ENCODE results near the gene PTPRJ.

- TF ChIP-seq, protein P1, sequence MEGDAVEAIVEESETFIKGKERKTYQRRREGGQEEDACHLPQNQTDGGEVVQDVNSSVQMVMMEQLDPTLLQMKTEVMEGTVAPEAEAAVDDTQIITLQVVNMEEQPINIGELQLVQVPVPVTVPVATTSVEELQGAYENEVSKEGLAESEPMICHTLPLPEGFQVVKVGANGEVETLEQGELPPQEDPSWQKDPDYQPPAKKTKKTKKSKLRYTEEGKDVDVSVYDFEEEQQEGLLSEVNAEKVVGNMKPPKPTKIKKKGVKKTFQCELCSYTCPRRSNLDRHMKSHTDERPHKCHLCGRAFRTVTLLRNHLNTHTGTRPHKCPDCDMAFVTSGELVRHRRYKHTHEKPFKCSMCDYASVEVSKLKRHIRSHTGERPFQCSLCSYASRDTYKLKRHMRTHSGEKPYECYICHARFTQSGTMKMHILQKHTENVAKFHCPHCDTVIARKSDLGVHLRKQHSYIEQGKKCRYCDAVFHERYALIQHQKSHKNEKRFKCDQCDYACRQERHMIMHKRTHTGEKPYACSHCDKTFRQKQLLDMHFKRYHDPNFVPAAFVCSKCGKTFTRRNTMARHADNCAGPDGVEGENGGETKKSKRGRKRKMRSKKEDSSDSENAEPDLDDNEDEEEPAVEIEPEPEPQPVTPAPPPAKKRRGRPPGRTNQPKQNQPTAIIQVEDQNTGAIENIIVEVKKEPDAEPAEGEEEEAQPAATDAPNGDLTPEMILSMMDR (IDR thresholded peaks at IDR 0.05; ENCODE audit: low read depth, low read length, poor library complexity, severe bottlenecking): no peak
- no peak for TF ChIP-seq EZH2phosphoT487 (IDR thresholded peaks at IDR 0.05; ENCODE audit: borderline replicate concordance, low read length)
Measured at GRCh38 chr11:48007677-48008076, 27.3 kb downstream of the PTPRJ start.
